HG02623 (cell line): ENCODE data around the gene GDPD4.

Experiments
- ATAC-seq: cut with Tn5 transposase; IDR thresholded peaks from one replicate; pipeline ENCODE4 v1.9.1; 2021; ENCODE audit warnings: moderate library complexity; ENCODE audit not compliant: unreplicated experiment

Gene GDPD4

DNA sequence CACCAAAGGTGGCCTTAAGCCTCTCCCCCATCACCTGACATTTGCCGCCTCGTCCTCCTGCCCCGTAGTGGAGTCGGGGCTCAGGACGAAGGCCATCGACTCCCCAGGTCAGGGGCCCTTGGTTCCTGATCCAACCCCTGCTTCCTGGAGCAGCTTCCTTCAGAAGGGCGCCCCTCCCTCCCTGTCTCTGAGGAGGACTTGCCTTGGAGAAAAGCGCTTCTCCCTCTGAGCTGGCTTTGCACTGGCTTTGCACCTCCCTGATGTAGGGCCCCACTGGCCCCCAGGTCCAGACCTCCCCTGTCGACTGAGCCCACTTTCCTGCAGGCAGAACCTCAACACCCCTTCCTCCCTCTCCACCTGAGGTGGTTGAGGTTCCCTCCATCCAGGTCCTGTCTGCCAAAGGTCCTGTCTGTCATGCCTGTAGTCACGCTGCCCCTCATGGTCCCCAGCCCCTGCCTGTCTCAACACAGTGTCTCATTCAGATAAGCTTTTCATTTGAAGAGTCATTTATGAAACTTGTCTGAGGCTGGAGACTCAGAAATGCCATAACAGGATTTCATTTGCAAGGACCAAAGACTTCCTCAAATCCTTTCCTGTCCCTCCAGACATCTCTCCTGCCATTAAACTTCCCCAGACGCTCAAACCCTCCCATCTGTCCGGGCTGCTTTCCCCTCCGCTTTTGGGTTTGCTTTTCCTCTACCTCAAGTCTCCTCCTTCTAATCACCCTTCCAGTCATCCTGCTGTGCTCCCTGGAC is 95.0 kb downstream of the GDPD4 start:
- no peak for ATAC-seq

- no peak for ATAC-seq
These were observed 95.8 kb downstream of the GDPD4 start for GRCh38 chr11:77205467-77206263.

GRCh38 chr11:77204754-77205466 is 96.6 kb downstream of the GDPD4 start:
- no peak for ATAC-seq

DNA sequence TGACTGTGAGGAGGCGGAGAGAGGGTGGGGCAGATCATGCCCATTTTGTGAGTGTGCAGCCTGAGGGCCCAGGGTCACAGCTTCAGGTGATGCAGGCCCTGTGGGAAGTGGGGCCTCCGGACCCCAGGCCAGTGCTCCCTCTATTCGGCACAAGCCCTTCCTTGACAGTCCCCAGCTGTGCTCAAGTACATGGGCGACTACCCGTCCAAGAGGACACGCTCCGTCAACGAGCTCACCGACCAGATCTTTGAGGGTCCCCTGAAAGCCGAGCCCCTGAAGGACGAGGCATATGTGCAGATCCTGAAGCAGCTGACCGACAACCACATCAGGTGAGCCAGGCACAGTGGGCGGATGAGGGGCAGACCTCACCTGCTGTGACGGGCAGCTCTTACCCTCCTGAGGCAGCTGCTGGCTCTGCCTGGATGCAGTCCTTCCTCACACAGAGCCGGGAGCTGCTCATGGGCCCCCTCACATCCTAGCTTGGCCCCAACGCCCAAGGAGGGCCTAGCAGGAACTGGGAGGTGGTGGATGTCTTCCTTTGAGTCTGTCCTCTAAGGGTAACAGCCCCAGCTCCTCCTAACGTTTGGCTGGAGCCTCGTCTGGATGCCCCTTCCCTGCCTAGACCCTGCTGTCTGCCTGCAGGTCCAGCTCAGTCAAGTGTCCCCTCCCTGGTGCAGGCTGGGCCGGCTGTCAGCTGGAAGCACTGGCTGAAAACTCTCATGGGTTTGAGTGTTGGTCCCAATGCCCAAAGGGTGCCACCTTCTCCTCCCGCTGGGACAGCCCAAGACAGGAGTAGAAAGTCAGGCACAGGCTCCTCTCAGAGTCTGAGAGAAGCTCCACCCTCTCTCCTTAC is 97.4 kb downstream of the GDPD4 start:
- ATAC-seq = no peak

DNA sequence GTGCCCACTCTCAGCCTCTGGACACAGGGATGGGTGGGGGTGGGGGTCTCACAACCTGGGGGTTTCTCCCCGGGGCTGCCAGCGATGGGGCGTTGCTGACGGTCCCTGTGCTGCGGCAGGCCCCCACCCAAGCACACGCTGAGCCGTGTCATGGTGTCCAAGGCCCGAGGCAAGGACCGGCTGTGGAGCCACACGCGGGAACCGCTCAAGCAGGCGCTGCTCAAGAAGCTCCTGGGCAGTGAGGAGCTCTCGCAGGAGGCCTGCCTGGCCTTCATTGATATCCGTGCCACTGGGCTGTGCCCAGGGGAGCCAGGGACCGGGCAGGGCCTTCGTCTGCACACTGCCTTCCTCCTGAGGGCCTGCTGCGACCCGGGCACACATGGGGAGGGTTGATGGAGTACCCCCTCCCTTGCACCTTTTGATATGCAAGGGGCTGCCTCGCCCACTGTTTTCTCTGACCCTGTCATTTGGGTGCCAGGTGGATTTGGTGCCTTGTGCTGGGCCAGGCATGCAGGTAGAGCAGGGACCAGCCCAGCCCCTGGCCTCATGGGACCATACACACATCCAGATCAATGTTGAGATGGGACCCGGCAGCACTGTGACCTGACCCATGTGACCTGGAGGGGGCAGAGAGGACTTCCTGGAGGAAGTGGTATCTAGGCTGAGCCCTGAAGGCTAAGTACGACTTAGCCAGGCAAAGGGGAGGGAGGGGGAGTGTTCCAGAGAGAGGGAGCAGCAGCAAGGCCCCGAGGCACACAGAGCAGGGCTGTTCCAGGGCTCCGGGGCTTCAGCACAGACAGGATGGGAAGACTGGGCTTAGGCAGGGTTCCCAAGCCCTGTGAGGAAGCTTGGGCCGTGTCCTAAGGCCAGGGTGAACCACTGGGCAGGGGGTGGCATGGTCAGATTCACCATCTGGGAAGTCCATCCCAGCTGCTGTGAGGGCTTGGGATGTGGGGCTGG is 98.3 kb downstream of the GDPD4 start:
- ATAC-seq = no peak

DNA sequence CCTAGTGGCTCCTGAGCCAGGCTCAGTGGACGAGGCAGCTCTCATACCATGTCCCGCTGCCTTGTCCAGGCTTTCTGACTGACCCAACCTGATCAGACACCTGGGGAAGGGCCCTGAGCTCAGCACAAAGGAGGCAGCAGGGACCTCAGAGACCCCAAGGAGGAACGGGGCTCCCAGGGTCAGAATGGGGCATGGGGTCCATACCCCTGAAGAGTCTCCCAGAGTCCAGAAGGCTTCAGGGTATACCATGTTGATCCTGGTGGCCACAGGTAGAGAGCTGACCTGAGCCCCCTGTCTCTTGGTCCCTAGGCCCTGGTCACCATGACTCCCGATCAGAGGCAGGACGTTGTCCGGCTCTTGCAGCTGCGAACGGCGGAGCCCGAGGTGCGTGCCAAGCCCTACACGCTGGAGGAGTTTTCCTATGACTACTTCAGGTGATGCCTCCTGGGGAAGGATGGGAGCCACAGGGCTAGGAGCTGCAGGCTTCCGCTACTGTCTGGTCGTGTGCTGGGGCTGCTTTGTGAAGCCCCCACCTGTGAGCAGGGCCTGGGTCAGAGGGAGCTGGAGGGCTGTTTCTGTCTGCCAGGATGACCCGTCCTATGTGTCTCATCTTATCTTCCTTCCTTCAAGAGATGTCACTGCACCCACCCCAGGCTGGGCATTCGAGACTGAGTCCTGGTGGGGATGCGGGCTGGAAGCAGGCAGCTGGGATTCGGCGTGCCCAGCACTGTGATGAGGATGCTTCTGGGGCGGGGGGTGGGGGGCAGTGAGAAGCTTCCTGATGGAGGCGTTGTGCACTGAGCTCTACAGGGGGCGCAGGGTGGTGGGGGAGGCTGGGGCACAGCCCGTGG is 99.3 kb downstream of the GDPD4 start:
- ATAC-seq = no peak

DNA sequence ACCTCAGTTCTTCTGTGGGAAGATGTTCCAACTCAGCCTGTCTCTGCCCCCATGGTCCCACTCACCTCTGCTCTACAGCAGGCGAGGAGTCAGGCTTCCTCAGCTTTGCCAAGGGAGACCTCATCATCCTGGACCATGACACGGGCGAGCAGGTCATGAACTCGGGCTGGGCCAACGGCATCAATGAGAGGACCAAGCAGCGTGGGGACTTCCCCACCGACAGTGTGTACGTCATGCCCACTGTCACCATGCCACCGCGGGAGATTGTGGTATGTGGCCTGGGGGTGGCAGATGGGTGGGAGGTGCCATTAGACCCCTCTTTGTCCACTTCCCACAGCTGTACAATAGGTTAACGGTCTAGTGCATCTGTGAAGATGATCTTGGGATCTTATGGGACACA is 100.1 kb downstream of the GDPD4 start:
- no peak for ATAC-seq

DNA sequence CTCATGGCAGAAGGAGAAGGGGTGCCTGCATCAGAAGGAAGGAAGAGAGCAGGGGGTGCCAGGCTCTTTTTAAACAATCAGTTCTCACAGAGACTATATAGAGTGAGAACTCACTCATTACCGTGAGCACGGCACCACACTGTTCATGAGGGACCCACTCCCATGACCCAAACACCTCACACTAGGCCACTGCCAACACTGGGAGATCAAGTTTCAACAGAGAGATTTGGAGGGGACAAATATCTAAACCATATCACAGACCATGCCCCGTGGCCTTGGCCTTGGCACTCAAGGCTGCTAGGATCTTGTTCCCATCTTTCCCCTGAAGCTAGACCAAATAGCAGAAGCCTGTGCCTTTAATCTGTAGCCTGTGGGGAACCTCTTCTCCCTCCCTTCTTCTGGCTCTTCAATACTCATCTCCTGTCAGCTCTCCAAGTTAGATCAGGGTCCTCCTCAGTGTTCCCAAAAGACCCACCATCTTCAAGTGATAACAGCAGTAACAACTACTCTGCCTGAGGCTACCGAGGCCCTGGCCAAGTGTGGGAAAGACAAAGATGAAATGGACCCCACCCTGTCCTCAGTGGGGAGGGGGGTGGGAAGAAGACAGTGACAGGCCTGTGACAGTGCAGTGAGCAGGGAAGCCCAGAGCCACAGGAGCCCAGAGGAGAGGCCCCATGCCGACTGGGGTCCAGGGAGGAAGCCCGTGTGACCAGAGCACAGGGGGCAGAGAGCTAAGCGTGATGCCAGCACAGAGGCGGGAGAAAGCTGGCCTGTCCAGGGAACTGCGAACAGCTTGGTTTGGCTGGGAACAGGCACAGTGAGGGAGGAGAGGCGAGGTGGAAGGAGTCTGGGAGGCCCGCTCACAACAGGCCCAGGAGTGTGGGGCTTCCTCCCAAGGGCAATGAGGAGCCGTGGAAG is 100.9 kb downstream of the GDPD4 start:
- ATAC-seq = no peak

GRCh38 chr11:77199137-77199745 is 102.2 kb downstream of the GDPD4 start:
- no peak for ATAC-seq

DNA sequence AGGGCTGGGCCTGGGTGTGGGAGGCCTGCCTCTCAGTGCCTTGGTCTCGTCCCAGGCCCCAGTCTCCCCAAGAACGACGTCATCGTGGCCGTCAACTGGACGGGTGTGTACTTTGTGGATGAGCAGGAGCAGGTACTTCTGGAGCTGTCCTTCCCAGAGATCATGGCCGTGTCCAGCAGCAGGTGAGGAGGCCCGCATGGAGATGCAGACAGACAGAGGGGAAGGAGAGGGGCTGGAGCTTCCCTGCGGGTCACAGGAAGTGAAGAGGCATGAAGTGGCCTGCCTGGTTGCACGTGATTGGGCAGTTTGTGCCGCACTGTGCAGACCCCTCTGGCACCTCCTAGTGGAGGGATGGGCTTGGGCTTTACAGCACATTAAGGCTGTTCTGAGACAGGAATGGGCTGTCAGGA is 103.0 kb downstream of the GDPD4 start:
- no peak for ATAC-seq

- ATAC-seq = no peak
These were observed 103.7 kb downstream of the GDPD4 start for GRCh38 chr11:77197626-77198320.

GRCh38 chr11:77196961-77197360 is 104.5 kb downstream of the GDPD4 start:
- ATAC-seq = no peak

DNA sequence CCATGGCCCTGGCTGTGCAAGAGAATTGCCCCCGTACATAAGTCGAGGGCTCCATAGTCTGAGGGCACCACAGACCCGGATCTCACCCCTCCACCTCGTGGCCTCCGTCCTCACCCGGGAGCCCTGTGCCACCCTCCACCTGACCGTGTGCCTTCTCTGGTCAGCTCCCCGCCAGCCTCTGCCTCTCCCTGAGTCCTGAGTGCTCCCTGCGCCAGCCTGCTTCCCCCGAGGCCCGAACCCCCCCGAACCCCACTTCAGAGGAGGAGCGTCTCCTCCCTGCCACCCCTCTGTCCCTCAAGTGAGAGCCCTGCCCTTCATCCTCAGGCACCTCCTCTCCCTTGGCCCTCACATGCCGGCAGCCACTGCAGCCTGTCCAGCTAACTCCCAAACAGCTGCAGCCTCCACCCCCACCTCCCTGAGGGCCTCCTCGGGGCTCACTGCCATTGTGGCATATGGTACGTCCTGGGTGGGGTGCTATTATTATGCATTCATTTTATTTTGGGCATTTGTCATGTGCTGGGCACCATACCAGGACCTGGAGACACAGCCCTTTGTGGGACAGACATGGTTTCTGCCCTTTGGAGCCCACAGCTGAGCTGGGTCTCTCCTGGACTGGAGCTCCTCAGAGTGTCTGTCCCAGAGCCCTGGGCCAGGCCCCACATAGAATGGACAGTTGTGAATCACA is 106.3 kb downstream of the GDPD4 start:
- no peak for ATAC-seq

DNA sequence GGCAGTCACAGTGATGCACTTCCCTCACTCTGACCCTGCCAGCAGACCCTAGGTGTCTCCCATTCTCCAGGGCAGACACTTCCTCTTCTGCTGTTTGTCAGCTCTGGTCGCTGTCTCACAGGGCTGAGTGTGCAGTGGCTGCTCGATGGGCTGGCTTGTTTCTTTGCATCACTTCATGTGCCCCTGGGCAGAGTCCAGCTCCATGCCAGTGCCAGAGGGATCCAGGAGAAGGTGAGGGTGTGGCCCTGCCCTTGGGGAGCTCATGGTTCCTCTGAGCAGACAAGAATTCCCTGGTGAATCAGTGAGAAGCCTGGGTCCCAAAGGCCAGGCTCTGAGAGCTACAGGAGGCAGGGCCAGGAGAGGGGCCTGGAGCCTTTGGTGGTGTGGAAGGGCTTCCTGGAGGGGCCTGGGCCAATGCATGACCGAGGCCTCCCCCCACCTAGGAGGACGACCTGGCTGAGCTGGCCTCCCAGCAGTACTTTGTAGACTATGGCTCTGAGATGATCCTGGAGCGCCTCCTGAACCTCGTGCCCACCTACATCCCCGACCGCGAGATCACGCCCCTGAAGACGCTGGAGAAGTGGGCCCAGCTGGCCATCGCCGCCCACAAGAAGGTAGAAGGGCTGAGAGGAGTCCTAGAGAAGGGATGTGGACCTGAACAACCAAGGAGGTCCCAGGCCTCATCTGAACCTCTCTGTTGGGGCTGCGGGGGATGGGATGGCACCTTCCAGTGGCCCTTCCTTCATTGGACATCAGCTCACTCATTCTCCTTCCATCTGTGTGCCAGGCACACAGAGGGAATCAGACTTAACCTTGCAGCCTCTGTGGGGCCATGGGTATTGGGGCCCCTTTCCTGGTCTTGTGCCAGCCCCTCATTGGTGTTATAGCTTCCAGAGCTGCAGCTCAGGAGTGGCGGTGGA is 107.3 kb downstream of the GDPD4 start:
- no peak for ATAC-seq

- no peak for ATAC-seq
These were observed 108.3 kb downstream of the GDPD4 start for GRCh38 chr11:77193167-77193566.
